GM18868 (cell line): ENCODE measurements around the gene KRABD2.
"Not testable (repeated sequence)": the region's sequence is repeated elsewhere in the genome, so short reads cannot be mapped to it uniquely, and the experiment has no call there.

Source experiments
- ATAC-seq: cut with Tn5 transposase; IDR thresholded peaks from one replicate; pipeline ENCODE4 v1.9.1; 2021; ENCODE audit warnings: mild to moderate bottlenecking, moderate library complexity; ENCODE audit not compliant: unreplicated experiment

The KRABD2 gene

DNA sequence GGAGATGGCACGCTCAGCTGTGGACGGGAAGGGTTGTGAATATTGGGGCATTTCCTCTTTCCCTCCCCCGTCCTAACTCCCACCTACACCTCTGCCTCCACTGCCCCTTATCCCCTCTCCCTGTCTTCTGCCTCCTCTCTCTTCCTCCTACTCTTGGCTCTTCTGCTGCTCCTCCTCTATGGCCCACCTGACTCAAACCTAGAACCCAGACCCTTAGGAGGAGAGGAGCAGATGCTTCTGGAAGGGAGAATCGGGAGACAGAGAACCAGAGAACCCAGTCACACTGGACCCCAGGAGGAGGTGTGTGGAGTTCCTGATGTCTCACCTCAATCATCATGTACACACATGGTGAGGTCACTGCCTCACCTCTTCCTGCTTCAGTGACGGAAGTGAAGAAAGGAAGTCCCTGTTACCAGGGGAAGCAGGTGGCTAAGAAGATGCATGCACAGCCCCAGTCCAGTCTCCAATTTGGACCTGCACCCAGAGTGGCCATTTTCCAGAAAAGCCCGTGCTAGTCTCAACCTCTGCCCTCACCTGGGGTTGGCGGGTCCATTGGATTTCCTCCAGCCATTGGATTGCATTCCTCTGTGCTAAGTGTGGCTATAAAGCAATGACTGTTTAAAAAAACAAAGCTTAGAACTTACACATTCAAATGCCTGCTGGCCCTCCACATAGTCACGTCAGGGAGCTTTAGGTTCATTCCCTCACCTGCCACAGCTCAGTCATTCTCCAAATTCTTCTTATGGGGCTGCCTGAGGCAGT, 17.1 kb upstream of the KRABD2 start:
- ATAC-seq = no peak

DNA sequence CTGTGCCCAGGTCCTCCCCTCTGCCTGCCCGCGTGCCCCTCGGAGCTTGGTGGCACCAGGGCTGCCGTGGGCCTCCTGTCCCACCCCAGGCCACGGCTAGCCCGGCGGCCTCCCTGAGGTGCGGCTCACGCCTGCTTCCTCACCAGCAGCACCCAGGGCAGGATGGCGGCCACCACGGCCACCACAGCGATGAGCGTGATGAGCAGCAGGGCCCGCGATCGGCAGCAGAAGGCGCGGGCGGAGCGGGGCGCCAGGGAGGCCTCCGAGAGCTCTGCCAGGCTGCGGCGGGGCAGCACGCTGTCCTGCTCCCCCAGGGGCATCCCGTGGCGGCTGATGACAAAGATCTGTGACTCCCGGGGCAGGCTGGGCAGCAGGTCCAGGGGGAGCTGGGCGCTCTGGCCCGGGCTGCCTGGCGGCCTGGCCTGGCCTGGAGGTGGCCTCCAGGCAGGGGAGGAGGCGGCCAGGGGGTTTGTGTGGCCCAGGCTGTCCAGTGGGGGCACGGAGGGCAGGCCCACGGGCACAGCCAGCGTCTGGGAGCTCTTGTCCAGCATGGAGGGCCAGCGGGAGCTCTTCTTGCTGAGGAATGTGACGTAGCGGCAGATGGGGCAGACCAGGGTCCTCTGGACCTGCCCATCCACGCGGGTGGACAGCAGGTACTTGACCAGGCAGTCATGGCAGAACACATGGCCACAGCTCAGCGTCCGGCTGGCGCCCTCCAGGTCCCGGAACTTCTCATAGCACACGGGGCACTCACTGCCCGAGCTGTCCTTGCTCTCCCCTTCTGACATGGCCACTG, 16.4 kb upstream of the KRABD2 start:
- no peak for ATAC-seq

DNA sequence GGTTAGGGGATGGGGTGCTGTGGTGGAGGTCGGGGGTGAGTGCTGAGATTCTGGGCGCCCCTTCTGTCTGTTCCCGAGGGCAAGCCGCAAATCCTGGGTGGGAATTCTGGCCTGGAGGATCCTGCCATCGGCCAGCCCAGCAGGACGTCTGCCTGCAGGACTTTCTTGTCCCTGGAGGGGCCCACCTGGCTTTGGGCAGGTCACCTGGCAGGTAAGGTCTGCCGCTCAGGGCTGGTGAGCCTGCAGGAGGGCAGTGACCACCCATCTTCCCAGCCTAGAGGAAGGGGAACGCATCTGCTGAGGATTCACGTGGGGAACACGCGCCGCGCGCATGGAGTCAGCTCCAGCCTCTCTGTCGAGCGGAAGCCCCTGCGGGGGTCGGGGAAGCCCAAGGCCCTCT, 15.8 kb upstream of the KRABD2 start:
- no peak for ATAC-seq

DNA sequence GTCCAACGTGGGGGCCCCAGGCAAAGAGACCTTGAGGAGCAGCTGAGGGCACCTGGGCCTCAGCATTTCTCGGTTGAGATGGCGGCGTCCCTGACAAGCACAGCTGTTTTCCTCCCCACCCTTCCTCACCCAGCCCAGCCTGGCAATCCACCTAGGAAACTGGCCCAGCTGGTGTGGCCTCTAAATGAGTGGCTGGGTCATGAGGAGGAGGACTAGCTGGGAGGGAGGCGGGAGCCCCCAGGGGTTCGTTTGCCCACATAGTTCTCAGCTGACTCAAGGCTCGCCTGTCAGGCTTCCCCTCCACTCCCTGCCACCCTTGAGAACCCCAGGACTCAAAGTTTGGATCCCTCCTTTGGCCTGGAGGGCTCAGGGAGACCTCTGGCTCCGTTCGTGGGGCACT, 15.2 kb upstream of the KRABD2 start:
- no peak for ATAC-seq

DNA sequence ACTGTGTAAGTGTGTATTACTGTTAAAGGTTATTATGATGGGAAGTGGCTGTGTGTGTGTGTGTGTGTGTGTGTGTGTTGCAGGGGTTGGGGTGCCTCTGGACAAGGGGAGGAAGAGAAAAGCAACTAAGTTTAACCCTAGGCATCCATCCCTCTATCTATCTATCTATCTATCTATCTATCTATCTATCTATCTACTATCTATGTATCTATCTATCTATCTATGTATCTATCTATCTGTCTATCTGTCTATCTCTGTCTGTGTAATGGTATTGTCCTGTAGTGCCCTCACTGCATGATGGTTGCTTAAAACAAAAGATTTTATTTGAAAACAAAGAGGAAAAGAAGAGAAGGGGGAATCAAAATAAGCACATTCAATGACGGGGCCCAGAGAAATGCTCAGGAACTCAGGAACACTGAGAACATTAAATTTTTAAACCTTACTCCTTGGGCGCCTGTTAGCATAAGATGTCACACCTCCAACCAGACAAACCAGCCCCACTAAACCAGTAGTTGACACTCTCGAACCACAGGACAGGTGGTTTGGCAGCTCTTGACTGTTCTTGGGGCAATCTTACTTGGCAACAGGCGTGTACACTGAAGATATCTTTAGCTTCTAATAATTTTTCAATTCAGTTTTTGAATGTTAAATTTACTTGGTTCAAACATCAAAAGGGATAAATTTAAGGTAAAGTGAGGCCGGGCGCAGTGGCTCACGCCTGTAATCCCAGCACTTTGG, 11.6 kb upstream of the KRABD2 start:
- ATAC-seq = no peak

DNA sequence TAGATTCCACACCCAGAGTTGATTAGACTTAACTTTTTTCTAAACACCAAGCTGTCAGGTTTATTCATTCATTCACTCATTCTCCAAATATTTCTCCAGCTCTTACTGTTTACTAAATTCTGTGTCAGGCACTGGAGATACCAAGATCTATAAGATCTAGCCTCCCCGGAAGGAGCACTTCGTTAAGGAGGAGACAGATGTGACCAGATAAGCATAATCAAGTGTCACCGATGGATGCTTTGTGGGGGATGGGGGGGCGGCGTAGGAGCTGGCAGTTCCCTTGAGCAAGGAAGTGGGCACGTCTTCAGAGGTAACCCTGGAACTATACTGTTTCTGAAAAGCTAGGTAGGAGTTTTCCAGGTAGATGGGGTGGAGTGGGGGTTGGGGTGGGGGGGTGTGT, 10.3 kb upstream of the KRABD2 start:
- no peak for ATAC-seq

DNA sequence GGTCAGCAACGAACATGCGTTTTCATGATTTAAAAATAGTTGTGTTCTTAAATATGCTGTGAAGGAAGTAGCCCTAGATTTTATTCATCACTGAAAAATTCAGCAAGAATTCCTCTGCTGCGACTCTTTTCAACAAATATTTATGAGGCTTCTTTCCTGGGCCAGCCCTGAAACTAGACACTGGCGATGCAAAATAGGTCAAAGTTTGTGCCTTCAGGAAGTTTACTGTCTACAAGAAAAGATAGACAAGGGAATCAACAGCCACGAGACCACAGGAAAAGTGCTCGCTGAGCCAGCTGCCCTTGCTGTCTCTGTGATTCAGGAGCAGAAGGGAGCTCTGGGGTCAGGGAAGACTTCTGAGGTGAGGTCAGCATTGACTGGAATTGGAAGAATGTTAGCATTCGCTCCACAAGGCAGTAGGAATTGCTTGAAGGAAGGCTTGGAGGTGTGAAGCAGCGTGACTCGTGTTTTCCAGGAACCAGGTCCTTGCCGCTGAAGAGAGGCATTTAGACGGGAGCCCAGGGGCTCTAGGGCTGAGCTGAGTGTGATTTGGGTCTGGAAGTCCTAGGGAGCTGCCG, 8.4 kb upstream of the KRABD2 start:
- no peak for ATAC-seq

DNA sequence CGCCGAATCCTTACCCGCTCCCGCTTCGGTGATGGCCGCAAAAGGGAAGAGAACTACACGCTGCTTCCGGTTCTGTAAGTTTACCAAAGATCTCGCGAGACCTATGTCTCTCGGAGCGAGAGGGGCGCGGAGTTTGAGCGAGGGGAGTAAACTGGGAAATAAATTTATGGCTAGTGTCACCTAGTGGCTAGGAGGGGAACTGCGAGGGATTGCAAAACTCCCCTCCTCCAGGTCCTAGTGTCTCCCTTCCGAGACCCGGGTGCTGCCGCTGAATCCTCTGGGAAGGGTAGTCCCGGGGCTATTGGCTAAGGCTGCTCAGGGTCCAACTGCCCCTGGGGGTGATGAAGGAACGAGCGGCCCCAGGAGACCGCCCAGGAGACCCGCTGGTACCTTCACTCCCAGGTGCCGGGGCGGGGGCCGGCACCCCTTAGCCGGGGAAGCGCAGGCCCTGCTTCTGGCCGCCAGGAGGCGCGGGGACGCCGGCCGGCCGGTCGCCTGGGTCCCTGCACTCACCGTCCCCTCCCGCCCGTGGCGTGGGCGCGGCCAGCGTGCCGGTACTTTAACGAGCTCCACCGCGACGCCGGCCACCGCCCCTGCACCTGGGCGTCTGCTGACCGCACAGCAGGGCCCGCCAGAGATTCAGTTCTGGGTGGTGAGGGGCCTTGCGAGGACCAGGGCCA, 6.8 kb upstream of the KRABD2 start, which contains the start of gene RPL26:
TSS of gene RPL26 (minus strand) at position 51 of the 680 bp plus-strand sequence. CDS start 883 bp downstream, outside the sequence.
- peak; percentile 85 for ATAC-seq

DNA sequence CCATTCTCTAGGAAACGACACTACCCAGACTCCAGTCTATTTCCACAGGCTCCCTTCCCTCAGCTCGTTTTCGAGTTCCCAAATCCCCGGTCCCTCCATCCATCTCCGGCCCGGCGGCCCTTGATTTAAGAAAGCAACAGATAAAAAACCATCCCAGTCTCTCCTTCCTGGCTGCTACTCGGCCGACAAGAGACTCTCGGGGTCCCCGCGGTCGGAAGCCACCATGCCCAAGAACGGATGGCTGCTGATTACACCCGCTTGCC, 6.3 kb upstream of the KRABD2 start:
- no peak for ATAC-seq

DNA sequence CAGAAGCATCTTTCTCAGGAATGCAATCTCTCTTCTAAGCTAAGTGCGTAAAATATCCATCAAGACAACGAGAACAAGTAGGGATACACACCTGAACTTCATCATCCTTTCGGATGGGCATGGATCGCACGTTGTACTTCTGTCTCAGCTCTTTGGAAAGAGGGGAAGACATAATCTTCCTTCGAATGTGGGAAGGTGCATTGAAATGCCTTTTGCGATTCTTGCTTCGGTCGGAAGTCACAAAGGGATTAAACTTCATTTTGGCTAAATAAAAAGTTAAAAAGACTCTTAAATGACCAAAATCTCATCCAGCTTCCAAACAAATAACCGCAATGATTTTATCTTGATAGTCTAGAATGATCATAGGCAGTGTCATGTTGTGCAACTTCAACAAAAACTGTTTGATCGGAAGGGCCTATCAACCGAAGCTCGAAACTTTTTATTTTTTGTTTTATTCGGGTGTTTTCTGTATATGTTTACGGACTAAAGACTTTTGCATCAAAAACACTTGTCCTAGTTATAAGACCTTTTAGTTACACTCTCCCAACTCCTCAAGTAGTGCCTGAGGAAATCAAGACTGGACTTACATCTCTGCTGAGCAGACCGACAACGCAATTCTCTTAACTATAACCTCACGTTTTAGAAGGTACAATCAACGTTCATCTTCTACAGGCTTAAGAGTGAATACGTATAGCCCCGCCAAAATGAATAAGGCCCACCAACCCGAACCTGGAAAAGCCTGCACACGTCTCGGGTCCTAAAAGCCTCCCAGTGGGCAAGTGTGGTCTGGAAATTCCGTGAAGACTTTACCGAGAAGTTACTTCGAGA, 5.8 kb upstream of the KRABD2 start:
- ATAC-seq = no peak

DNA sequence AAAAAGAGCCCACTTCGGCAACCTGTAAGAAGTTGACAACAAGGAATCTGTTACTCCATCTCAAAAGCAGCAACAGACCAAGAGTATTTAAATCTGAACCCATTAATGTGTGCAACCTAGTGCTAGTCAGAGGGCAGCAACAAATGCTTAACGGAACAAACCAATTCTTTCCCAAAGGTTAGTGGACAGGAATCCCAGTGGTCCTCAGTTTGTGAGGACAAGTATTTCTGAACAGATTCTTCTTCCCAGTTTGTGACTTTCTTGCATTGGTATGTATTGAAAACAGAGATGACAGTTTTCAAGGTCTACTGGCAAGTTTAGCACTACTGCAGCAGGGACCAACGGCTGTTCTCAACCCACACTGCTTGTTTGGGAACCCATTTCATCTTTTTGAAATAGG, 3.5 kb upstream of the KRABD2 start:
- ATAC-seq = no peak

DNA sequence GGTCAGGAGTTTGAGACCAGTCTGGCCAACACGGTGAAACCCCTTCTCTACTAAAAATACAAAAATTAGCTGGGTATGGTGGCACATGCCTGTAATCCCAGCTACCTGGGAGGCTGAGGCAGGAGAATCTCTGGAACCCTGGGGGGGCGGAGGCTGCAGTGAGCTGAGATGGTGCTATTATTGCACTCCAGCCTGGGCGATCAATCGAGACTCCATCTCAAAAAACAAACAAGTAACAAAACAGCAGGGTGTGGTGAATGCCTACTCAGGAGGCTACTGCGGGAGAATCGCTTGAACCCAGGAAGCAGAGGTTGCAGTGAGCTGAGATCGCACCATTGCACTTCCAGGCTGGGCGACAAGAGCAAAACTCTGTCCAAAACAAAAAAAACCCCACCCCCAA, 1.6 kb upstream of the KRABD2 start:
- not testable (repeated sequence) for ATAC-seq

DNA sequence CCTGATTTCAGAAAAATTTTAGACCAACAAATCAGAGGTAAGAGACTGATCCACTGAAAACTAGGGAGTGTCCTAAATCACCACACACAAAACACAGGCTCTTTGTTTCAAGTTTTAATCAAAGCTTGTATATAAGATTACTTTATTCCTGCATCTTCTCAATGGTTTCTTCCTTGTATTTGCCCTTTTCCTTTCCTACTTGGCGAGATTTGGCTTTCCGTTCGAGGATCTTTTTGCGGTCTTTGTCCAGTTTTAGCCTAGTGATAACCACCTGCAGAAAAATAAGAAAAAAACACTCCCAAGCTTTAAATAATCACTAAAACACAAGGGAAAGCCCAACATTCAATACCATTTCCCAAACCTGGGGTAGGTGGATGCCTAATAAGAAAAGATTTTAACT, 918 bp upstream of the KRABD2 start:
- no peak for ATAC-seq

DNA sequence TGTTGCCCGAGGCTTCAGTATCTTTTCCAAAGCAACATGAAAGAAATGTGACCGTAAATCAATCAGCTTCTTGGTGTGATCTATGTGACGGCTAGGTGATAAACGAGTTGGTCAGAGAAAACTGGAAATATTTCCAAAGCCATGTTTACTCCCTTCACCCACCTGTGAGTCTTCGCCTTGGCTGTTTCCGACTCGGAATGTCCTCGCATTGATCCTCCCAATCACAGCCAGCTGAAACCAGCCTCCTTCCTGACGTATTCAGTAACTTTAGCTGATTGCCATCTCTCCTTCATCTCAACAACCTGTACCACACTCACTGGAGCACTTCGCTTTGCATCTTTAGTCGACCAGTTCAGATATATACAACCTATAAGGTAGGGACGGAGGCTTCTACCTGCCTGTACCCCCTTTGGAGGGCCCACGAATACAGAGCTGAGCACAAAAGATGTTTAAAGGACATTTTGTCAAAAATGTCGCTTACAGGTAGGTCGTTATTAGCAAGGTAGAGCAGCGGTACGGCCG, 705 bp downstream of the KRABD2 start:
- ATAC-seq = peak; percentile 10

DNA sequence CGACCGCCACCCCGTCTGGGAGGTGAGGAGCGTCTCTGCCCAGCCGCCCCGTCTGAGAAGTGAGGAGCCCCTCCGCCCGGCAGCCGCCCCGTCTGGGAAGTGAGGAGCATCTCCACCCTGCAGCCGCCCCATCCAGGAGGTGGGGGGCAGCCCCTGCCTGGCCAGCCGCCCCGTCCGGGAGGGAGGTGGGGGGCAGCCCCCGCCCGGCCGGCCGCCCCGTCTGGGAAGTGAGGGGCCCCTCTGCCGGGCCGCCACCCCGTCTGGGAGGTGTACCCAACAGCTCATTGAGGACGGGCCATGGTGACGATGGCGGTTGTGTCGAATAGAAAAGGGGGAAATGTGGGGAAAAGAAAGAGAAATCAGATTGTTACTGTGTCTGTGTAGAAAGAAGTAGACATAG, 2.6 kb downstream of the KRABD2 start:
- ATAC-seq = not testable (repeated sequence)

DNA sequence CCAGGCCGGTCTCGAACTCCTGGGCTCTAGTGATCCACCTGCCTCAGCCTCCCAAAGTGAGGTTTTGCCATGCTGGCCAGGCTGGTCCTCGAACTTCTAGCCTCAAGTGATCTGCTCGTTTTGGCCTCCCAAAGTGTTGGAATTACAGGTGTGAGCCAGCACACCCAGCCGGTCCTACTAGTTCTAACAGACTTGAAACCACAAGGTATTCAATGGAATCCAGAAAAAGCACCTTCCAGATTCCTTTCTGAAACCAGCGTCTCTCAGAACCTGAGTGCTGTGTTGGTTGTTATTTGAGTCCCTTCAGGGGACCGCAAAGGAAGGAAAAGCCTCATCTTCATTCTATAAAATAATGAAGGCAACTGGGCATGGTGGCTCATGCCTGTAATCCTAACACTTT, 4.1 kb downstream of the KRABD2 start:
- no peak for ATAC-seq

DNA sequence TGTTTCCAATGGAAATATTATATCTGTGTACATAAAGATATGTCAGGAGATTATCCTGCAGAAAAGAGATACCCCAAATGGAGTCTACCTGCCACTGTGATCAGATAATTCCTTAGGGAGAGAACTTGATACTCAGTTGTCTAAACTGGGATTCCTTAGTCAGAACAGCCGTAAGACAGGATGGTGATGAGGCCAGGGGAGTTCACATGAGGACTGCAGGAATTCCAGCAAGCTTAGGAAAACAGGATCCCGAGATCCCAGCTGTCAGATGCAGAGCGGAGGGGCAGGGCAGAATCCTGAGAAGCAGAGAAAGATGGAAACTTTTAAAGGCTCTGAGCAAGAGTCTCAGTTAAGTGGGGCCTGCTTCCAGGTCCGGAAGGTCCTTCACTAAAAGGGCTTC, 4.7 kb downstream of the KRABD2 start:
- ATAC-seq = no peak

DNA sequence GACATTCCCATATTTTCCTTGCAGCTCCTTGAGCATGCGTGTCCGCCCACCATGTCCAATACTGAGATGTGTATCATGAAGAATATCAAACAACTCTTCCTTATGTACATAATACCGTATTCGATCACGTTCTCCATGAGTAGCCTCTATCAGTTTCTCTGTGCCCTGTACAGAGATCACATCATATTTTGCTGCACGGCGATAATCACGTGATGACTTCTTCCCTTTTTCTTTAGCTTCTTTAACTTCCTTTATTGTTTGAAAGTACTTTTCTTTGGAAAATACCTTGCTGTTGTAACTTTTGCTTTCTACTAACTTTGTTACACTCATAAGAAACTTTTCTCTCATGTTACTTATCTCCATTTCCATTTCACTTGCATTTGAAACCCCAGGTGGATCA, 6.6 kb downstream of the KRABD2 start:
- no peak for ATAC-seq

DNA sequence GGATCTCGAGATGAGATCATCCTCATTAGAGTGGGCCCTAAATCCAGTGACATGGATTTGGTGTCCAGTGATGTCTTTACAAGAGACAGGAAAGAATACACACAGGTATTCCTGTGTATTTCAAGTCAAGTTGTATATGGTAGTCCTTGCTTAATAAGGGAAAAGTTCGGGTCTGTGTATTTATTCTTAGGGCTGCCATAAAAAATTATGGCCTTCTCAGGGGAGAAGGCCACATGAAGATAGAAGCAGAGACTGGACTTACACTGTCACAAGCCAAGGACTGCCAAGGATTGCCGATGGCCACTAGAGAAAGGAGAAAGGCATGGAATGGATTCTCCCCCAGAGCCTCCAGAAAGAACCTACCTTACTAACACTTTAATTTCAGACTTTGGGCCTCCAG, 8.3 kb downstream of the KRABD2 start:
- ATAC-seq = no peak

DNA sequence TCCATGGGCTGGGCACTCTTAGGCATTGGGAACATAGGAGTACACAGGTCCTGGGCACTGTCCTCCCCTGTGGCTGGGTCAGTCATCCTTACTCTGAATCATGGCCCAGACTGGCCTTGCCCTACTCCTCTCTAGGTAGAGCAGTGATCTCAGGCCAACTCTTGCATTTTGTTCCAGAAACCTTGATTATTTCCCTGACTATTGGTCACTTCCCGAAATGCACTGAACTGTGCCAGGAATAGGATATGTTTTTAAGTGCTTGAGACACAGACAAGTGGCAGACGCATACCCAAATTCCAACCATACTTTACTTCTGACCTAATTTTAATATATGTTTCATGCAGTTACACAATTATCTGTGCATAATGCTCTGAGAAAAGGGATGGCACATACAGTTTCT, 10.3 kb downstream of the KRABD2 start:
- no peak for ATAC-seq
